HG02938 (cell line): ENCODE results near the gene CRYBB2.
"Not testable (repeated sequence)": the region's sequence is repeated elsewhere in the genome, so short reads cannot be mapped to it uniquely, and the experiment has no call there.

Experiments used
- ATAC-seq: cut with Tn5 transposase; IDR thresholded peaks from one replicate; pipeline ENCODE4 v1.9.1; 2021; ENCODE audit warnings: mild to moderate bottlenecking, moderate library complexity; ENCODE audit not compliant: unreplicated experiment

The CRYBB2 gene

GRCh38 chr22:25199731-25200520 is 19.5 kb upstream of the CRYBB2 start, which contains the start of gene CRYBB3:
Gene CRYBB3, plus strand, starts transcription at chr22:25199858. Its CDS starts 1,539 bp downstream, at chr22:25201397.
- no peak for ATAC-seq

- no peak for ATAC-seq
Measured at GRCh38 chr22:25200967-25201366, 18.5 kb upstream of the CRYBB2 start.

GRCh38 chr22:25201557-25202273 is 17.7 kb upstream of the CRYBB2 start:
- no peak for ATAC-seq

- no peak for ATAC-seq
Measured at GRCh38 chr22:25202290-25202921, 17.0 kb upstream of the CRYBB2 start.

GRCh38 chr22:25203082-25203481 is 16.4 kb upstream of the CRYBB2 start:
- ATAC-seq = no peak

- ATAC-seq = not testable (repeated sequence)
Measured at GRCh38 chr22:25204547-25204946, 14.9 kb upstream of the CRYBB2 start.

GRCh38 chr22:25205847-25206246 is 13.6 kb upstream of the CRYBB2 start:
- no peak for ATAC-seq

- ATAC-seq = no peak
Measured at GRCh38 chr22:25206998-25207397, 12.4 kb upstream of the CRYBB2 start.

GRCh38 chr22:25207553-25208157 is 11.8 kb upstream of the CRYBB2 start:
- no peak for ATAC-seq

GRCh38 chr22:25208328-25208727 is 11.1 kb upstream of the CRYBB2 start:
- ATAC-seq = no peak

GRCh38 chr22:25208743-25209505 is 10.5 kb upstream of the CRYBB2 start:
- ATAC-seq = no peak

GRCh38 chr22:25210793-25211192 is 8.6 kb upstream of the CRYBB2 start:
- ATAC-seq = no peak

- no peak for ATAC-seq
Measured at GRCh38 chr22:25212337-25212736, 7.1 kb upstream of the CRYBB2 start.

- no peak for ATAC-seq
Measured at GRCh38 chr22:25213221-25213620, 6.2 kb upstream of the CRYBB2 start.

- ATAC-seq = no peak
Measured at GRCh38 chr22:25216230-25216629, 3.2 kb upstream of the CRYBB2 start.

GRCh38 chr22:25219948-25220442 is 556 bp downstream of the CRYBB2 start:
- no peak for ATAC-seq

GRCh38 chr22:25221790-25222189 is 2.4 kb downstream of the CRYBB2 start:
- ATAC-seq = no peak

- ATAC-seq = no peak
Measured at GRCh38 chr22:25223269-25223850, 3.9 kb downstream of the CRYBB2 start.

- no peak for ATAC-seq
Measured at GRCh38 chr22:25228822-25229221, 9.4 kb downstream of the CRYBB2 start.

GRCh38 chr22:25230760-25231159 is 11.3 kb downstream of the CRYBB2 start:
- ATAC-seq = not testable (repeated sequence)
